K562 (cell line): ENCODE data around the gene HSPA4.

Source experiments
- CTCF ChIP-seq, 3 experiments: IDR thresholded peaks in 2 of 3; conservative IDR thresholded peaks in 1 of 3; 2 replicates each; pipeline ENCODE4 v1.5.1; 2011 to 2012; ENCODE audit warnings: low read length in 3 of 3, mild to moderate bottlenecking in 3 of 3, control low read depth in 2 of 3, improper control_type of control experiment in 1 of 3, inconsistent platforms in 1 of 3, low read depth in 1 of 3, mixed read lengths in 1 of 3, moderate library complexity in 1 of 3; ENCODE audit not compliant: insufficient read depth in 2 of 3
- EP300 ChIP-seq: IDR thresholded peaks from 2 replicates; pipeline ENCODE4 v1.6.1; 2012; ENCODE audit warnings: low read length, improper control_type of control experiment
- EZH2 ChIP-seq: IDR thresholded peaks from 2 replicates; pipeline ENCODE4 v1.6.1; 2012; ENCODE audit warnings: low read depth, mild to moderate bottlenecking, inconsistent platforms, low read length, borderline replicate concordance
- MTA2 ChIP-seq: fragments of 450-650 bp; IDR thresholded peaks from 2 replicates; pipeline ENCODE4 v1.6.1; 2016; ENCODE audit warnings: low read depth
- NRF1 ChIP-seq, 2 experiments: fragments of 450-650 bp; IDR thresholded peaks in 1 of 2; conservative IDR thresholded peaks in 1 of 2; 2 replicates each; pipeline ENCODE4 v1.6.1; 2014; ENCODE audit warnings: mild to moderate bottlenecking in 2 of 2
- RNF2 ChIP-seq: sonication (generic); IDR thresholded peaks from 2 replicates; pipeline ENCODE4 v1.6.1; 2016
- TAF1 ChIP-seq: IDR thresholded peaks from 2 replicates; pipeline ENCODE4 v1.6.1; 2011; ENCODE audit warnings: mild to moderate bottlenecking, low read length, moderate library complexity; ENCODE audit not compliant: insufficient read depth, control insufficient read depth, severe bottlenecking; ENCODE audit errors: extremely low read depth
- ZNF609 ChIP-seq: sonication (generic); formaldehyde crosslinking; IDR thresholded peaks from 2 replicates; pipeline ENCODE4 v1.8.1; 2023; ENCODE audit warnings: missing genetic modification reagents, mild to moderate bottlenecking, borderline replicate concordance

- no peak for TF ChIP-seq TAF1
- no peak for TF ChIP-seq EZH2
- no peak for TF ChIP-seq CTCF (IDR thresholded peaks at IDR 0.05 in 2 of 3, conservative IDR thresholded peaks at IDR 0.05 in 1 of 3; ENCODE audit: insufficient read depth in 2 of 3, low read depth in 1 of 3, low read length in 3 of 3)
- TF ChIP-seq MTA2: no peak
- TF ChIP-seq ZNF609 (CRISPR knock-in tag): no peak
- no peak for TF ChIP-seq EP300
- TF ChIP-seq RNF2: no peak
- TF ChIP-seq NRF1 (conservative IDR thresholded peaks at IDR 0.05 in 1 of 2, IDR thresholded peaks at IDR 0.05 in 1 of 2): no peak
These were observed 96.2 kb downstream of the HSPA4 start for GRCh38 chr5:133147815-133148567.
